Stimulated activated CD4-positive, alpha-beta T cell treated with anti-CD3 and anti-CD28 coated beads, Interleukin-12 subunit alpha, Interleukin-12 subunit beta, amount 100 ng/mL, for 24 hours (primary cell): ENCODE data around the gene SFXN5.

ENCODE experiments used
- DNase-seq, 2 experiments: peaks; one replicate each; pipeline ENCODE4 v3.0.0-alpha.2; 2020; ENCODE audit warnings: low read depth in 2 of 2

Gene SFXN5

GRCh38 chr2:72979896-72980295 lies 91.6 kb downstream of the SFXN5 start:
- no peak for DNase-seq

GRCh38 chr2:72975017-72975416 lies 96.5 kb downstream of the SFXN5 start:
- no peak for DNase-seq

- no peak for DNase-seq
These were observed 97.1 kb downstream of the SFXN5 start for GRCh38 chr2:72974436-72974754.

GRCh38 chr2:72973566-72974435 lies 97.7 kb downstream of the SFXN5 start:
- peak in 1 of 2 experiments; percentile 26 for DNase-seq

GRCh38 chr2:72973137-72973535 lies 98.4 kb downstream of the SFXN5 start:
- DNase-seq = no peak

GRCh38 chr2:72972352-72973136 lies 99.0 kb downstream of the SFXN5 start:
- no peak for DNase-seq

GRCh38 chr2:72971036-72971435 lies 100.5 kb downstream of the SFXN5 start:
- no peak for DNase-seq

- no peak for DNase-seq
These were observed 101.8 kb downstream of the SFXN5 start for GRCh38 chr2:72969706-72970105.

- DNase-seq = no peak
These were observed 103.2 kb downstream of the SFXN5 start for GRCh38 chr2:72968286-72968685.

- DNase-seq = no peak
These were observed 105.6 kb downstream of the SFXN5 start for GRCh38 chr2:72965770-72966450.

- no peak for DNase-seq
These were observed 106.5 kb downstream of the SFXN5 start for GRCh38 chr2:72965016-72965415.

GRCh38 chr2:72964146-72964525 lies 107.4 kb downstream of the SFXN5 start:
- no peak for DNase-seq

GRCh38 chr2:72963423-72964145 lies 107.9 kb downstream of the SFXN5 start:
- DNase-seq = no peak

- DNase-seq = no peak
These were observed 108.6 kb downstream of the SFXN5 start for GRCh38 chr2:72962911-72963310.

GRCh38 chr2:72961853-72962468 lies 109.6 kb downstream of the SFXN5 start:
- no peak for DNase-seq

- no peak for DNase-seq
These were observed 110.3 kb downstream of the SFXN5 start for GRCh38 chr2:72961036-72961720.

GRCh38 chr2:72959995-72960981 lies 111.2 kb downstream of the SFXN5 start:
- no peak for DNase-seq

- DNase-seq = no peak
These were observed 112.0 kb downstream of the SFXN5 start for GRCh38 chr2:72959554-72959953.

GRCh38 chr2:72958542-72959385 lies 112.7 kb downstream of the SFXN5 start:
- no peak for DNase-seq
